ENCODE data around the gene S100A10.

- TF ChIP-seq CTCF (IDR thresholded peaks at IDR 0.05) (no peak), POLR2A (IDR thresholded peaks at IDR 0.05) (no peak)
Measured at GRCh38 chr1:151990058-151990855, 3.4 kb downstream of the S100A10 start.

All from lower leg skin (tissue), 3 donors.